Lung (tissue), 12 donors: ENCODE measurements around the gene EFNA4. TPM values are rescaled to one million over a fixed set of nuclear protein-coding genes. Genes with fewer than 3 reads are reported as not detected.
A peak's percentile ranks its signal among the peaks of the same experiment; 100 is the strongest.

Experiments
- ATAC-seq: fragments of 200-7000 bp; cut with Tn5 transposase; one replicate; pipeline ENCODE4 v1.9.1; 2020; ENCODE audit warnings: moderate number of reproducible peaks; ENCODE audit not compliant: insufficient read depth, low FRiP score
- DNase-seq, 3 donors: peaks; one replicate each; pipeline ENCODE4 v3.0.0-alpha.2; 2013 to 2017
- H3K27ac ChIP-seq, 2 donors: one replicate each; pipeline ENCODE4 v1.5.1; 2013; ENCODE audit warnings: mild to moderate bottlenecking in 2 of 2, moderate library complexity in 2 of 2, control low read depth in 1 of 2, inconsistent platforms in 1 of 2, low read depth in 1 of 2, low read length in 1 of 2
- H3K27me3 ChIP-seq, 3 donors: one replicate each; pipeline ENCODE4 v1.5.1; 2013; ENCODE audit warnings: low read length in 2 of 3; ENCODE audit not compliant: control insufficient read depth in 3 of 3, insufficient read depth in 3 of 3
- H3K36me3 ChIP-seq, 4 donors: one replicate each; pipeline ENCODE4 v1.5.1; 2013; ENCODE audit warnings: low read length in 4 of 4, mild to moderate bottlenecking in 1 of 4, moderate library complexity in 1 of 4; ENCODE audit not compliant: control insufficient read depth in 4 of 4, insufficient read depth in 4 of 4
- H3K4me1 ChIP-seq, 5 donors: one replicate each; pipeline ENCODE4 v1.5.1; 2013; ENCODE audit warnings: low read length in 5 of 5, mild to moderate bottlenecking in 2 of 5, moderate library complexity in 1 of 5; ENCODE audit not compliant: control insufficient read depth in 5 of 5, insufficient read depth in 5 of 5
- H3K4me3 ChIP-seq: one replicate; pipeline ENCODE4 v1.5.1; 2013; ENCODE audit warnings: mild to moderate bottlenecking, control low read depth, moderate library complexity
- H3K9ac ChIP-seq, 2 donors: one replicate each; pipeline ENCODE4 v1.5.1; 2013; ENCODE audit warnings: low read length in 2 of 2, control low read depth in 1 of 2; ENCODE audit not compliant: insufficient read depth in 1 of 2
- H3K9me3 ChIP-seq, 4 donors: one replicate each; pipeline ENCODE4 v1.5.1; 2013; ENCODE audit warnings: low read length in 3 of 4, mild to moderate bottlenecking in 1 of 4, moderate library complexity in 1 of 4; ENCODE audit not compliant: control insufficient read depth in 4 of 4, insufficient read depth in 3 of 4
- WGBS, 2 donors: extraction: QIAGEN DNeasy Blood & Tissue Kit; methylation state at CpG; one replicate each; pipeline ENCODE4 v1.1.7; 2013; 5-methylcytosine and 5-hydroxymethylcytosine counted together
- polyA plus RNA-seq, 2 donors: library from polyadenylated mRNA; stranded (reverse); fragments of 200-250 nt; gene quantifications; one replicate each; pipeline ENCODE4 v1.2.1, GENCODE V29; 2013
- total RNA-seq, 2 donors: library from RNA; depleted of rRNA in 1 of 2; stranded (reverse); fragments of >200 nt in 1 of 2; gene quantifications; one replicate each; pipeline ENCODE4 v1.2.1, GENCODE V29; 2014 to 2021
- TF ChIP-seq, protein P1 (sequence below): IDR thresholded peaks from 2 replicates; pipeline ENCODE4 v1.5.1; 2012; ENCODE audit warnings: mild to moderate bottlenecking; ENCODE audit errors: control extremely low read depth, extremely low read depth
- donor health status: control.
- donor health status: control.
- donor health status: Bipolar disorder and iron deficiency.
- donor health status: healthy.
- donor health status: DM: yes; HTN: yes; CAD: no.

The EFNA4 gene
- total and polyA plus RNA-seq, 4 donors = 8.3 to 13.4 (median 10.2) TPM

DNA sequence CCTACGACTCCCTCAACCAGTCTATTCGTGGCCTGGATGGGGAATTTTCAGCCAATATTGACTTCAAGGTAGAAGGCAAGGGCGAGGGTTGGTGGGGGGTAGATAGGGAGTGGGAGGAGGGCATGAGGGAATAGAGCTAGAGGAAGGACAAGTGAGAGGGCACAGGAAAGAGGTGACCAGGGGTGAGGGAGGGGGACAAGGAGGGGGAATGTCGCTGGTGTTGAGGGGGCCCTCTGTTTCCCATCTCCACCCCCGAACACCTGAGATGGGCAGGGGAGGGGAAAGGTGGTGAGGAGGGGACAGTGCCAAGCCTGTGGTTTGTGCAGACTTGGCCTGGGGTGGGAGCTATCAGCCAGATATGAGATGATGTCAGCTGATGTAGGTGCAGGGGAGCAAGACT, 20.8 kb upstream of the EFNA4 start:
- Histone ChIP-seq H3K4me3 (no peak overlapping the region), H3K9me3 (no peaks in the 10 kb centered on the region), H3K27me3 (no peaks in the 10 kb centered on the region), H3K36me3 (no peaks in the 10 kb centered on the region), H3K27ac (no peak overlapping the region), H3K4me1 (peaks cover 0 to 7% (median 4%) of the 10 kb centered on the region in 5 donors), H3K9ac (no peak overlapping the region)
- no peak for ATAC-seq
- WGBS, 2 donors = 83 to 86% methylated on average over 5 of the region's 5 CpGs
- TF ChIP-seq, protein P1, sequence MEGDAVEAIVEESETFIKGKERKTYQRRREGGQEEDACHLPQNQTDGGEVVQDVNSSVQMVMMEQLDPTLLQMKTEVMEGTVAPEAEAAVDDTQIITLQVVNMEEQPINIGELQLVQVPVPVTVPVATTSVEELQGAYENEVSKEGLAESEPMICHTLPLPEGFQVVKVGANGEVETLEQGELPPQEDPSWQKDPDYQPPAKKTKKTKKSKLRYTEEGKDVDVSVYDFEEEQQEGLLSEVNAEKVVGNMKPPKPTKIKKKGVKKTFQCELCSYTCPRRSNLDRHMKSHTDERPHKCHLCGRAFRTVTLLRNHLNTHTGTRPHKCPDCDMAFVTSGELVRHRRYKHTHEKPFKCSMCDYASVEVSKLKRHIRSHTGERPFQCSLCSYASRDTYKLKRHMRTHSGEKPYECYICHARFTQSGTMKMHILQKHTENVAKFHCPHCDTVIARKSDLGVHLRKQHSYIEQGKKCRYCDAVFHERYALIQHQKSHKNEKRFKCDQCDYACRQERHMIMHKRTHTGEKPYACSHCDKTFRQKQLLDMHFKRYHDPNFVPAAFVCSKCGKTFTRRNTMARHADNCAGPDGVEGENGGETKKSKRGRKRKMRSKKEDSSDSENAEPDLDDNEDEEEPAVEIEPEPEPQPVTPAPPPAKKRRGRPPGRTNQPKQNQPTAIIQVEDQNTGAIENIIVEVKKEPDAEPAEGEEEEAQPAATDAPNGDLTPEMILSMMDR = no peak
- DNase-seq = no peak

DNA sequence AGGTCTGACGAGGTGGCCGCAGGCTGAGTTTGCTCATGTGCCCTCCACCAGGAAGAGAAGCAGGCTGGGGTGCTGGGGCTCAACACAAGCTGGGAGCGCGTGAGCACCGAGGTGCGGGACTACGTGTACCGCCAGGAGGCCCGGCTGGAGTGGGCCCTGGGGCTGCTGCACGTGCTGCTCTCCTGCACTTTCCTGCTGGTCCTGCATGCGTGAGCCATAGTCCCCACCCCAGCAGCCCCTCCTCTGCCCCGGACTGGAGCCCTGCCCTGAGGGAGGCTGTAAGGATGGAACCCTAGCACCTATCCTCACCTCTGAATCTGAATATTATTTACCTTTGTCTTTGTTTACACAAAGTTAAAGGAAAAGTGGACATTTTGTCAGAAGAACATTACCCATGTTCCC, 20.2 kb upstream of the EFNA4 start:
- TF ChIP-seq, protein P1 = no peak
- ATAC-seq (no peak), DNase-seq (no peak)
- Histone ChIP-seq H3K9me3 (no peaks in the 10 kb centered on the region), H3K27me3 (no peaks in the 10 kb centered on the region), H3K36me3 (no peaks in the 10 kb centered on the region), H3K9ac (no peak overlapping the region), H3K27ac (no peak overlapping the region), H3K4me1 (peaks cover 0 to 7% (median 4%) of the 10 kb centered on the region in 5 donors), H3K4me3 (no peak overlapping the region)
- WGBS, 2 donors = 75 to 93% methylated on average over 12 of the region's 12 CpGs

DNA sequence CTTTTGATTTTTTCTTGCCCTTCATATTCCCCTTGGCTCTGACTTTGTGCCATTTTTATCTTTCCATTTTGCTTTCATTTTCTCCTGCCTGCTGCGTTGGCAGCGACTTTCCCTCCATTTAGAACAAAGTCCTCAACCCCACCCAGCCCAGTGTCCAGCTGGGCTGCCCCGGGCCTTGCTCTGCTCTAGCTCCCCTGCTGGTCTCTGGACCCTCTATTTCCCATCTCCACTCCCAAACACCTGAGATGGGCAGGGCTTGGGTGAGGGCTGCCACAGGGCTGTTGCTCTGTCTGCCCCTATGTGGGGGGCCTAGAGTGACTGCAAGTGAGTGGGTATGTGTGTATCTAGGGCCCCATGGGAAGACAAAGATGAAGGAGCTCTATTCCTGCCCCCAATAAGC, 19.7 kb upstream of the EFNA4 start:
- Histone ChIP-seq H3K27ac (no peak overlapping the region), H3K4me3 (no peak overlapping the region), H3K9ac (no peak overlapping the region), H3K9me3 (no peaks in the 10 kb centered on the region), H3K27me3 (no peaks in the 10 kb centered on the region), H3K36me3 (no peaks in the 10 kb centered on the region), H3K4me1 (peaks cover 0 to 10% (median 4%) of the 10 kb centered on the region in 5 donors)
- no peak for DNase-seq
- ATAC-seq = no peak
- 65 to 94% methylated on average over 3 of the region's 3 CpGs for WGBS, 2 donors
- TF ChIP-seq, protein P1 = no peak

DNA sequence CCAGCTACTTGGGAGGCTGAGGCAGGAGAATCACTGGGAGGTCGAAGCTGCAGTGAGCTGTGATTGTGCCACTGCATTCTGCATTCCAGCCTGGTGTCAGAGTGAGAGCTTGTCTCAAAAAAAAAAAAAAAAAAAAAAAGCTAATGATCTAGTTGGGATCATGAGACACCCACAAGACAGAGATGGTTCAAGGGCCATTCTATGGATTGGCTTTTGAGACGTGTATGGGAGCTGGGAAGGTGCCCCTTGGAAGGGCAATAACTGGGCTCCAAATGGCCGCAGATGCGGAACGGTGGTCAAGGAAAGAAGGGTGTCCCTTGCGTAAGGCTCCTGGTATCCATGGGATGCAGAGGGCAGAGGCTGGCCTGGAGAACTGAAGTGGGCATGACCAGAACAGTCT, 19.2 kb upstream of the EFNA4 start:
- TF ChIP-seq, protein P1 = no peak
- Histone ChIP-seq H3K4me1 (peaks cover 0 to 7% (median 4%) of the 10 kb centered on the region in 5 donors), H3K4me3 (no peak overlapping the region), H3K27me3 (no peaks in the 10 kb centered on the region), H3K9me3 (no peaks in the 10 kb centered on the region), H3K9ac (no peak overlapping the region), H3K27ac (peak overlapping the region in 1 of 2 donors; percentile 74), H3K36me3 (no peaks in the 10 kb centered on the region)
- no peak for ATAC-seq
- WGBS, 2 donors = 87 to 92% methylated on average over 6 of the region's 6 CpGs
- DNase-seq = no peak
